Natural killer cell (primary cell): ENCODE measurements around the gene KDM2B. TPM values are rescaled to one million over a fixed set of nuclear protein-coding genes. Genes with fewer than 3 reads are reported as not detected.

ENCODE experiments used
- ATAC-seq, 3 donors: fragments of 150-1000 bp in 2 of 3; fragments of 200-7000 bp in 1 of 3; cut with Tn5 transposase; 1 replicate in 1 of 3; 2 replicates in 2 of 3; pipeline ENCODE4 v1.10.0; 2021; ENCODE audit warnings: mild to moderate bottlenecking in 2 of 3, moderate library complexity in 2 of 3
- DNase-seq, 2 donors: peaks; one replicate each; pipeline versions ENCODE4 v3.0.0 to v3.0.0-alpha.2; 2013 to 2021; ENCODE audit warnings: mixed read lengths in 1 of 2
- H3K27ac ChIP-seq: one replicate; pipeline ENCODE4 v1.5.1; 2013; ENCODE audit warnings: mild to moderate bottlenecking, low read length
- H3K27me3 ChIP-seq: one replicate; pipeline ENCODE4 v1.6.1; 2013; ENCODE audit warnings: low read length; ENCODE audit not compliant: control insufficient read depth, insufficient read depth
- H3K36me3 ChIP-seq: one replicate; pipeline ENCODE4 v1.6.1; 2013; ENCODE audit warnings: low read length; ENCODE audit not compliant: control insufficient read depth, insufficient read depth
- H3K4me1 ChIP-seq: one replicate; pipeline ENCODE4 v1.6.1; 2013; ENCODE audit warnings: low read length; ENCODE audit not compliant: control insufficient read depth, insufficient read depth
- H3K4me3 ChIP-seq: one replicate; pipeline ENCODE4 v1.5.1; 2013; ENCODE audit warnings: low read length
- H3K9me3 ChIP-seq: one replicate; pipeline ENCODE4 v1.6.1; 2013; ENCODE audit warnings: low read length; ENCODE audit not compliant: control insufficient read depth, insufficient read depth
- H3K27ac Mint-ChIP-seq, 2 donors: one replicate each; pipeline ENCODE4 v1.8.0; 2022; ENCODE audit warnings: mild to moderate bottlenecking in 2 of 2, mixed read lengths in 2 of 2, moderate library complexity in 1 of 2
- H3K27me3 Mint-ChIP-seq, 2 donors: one replicate each; pipeline ENCODE4 v1.8.0; 2022; ENCODE audit warnings: low read depth in 2 of 2, mixed read lengths in 2 of 2
- H3K36me3 Mint-ChIP-seq: one replicate; pipeline ENCODE4 v1.8.0; 2022; ENCODE audit warnings: mixed read lengths
- H3K4me1 Mint-ChIP-seq, 2 donors: one replicate each; pipeline ENCODE4 v1.8.0; 2022; ENCODE audit warnings: mixed read lengths in 2 of 2
- H3K4me3 Mint-ChIP-seq: one replicate; pipeline ENCODE4 v1.8.0; 2022; ENCODE audit warnings: mild to moderate bottlenecking, moderate library complexity, mixed read lengths
- H3K9me3 Mint-ChIP-seq, 2 donors: one replicate each; pipeline ENCODE4 v1.8.0; 2022; ENCODE audit warnings: mixed read lengths in 2 of 2
- WGBS: methylation state at CpG from one replicate; pipeline ENCODE4 v1.1.7; 2013; ENCODE audit warnings: missing lambda C conversion rate; ENCODE audit not compliant: insufficient coverage; 5-methylcytosine and 5-hydroxymethylcytosine counted together
- intact Hi-C: fragments of 100-400 bp; cut with micrococcal nuclease; formaldehyde crosslinking; loops from one replicate; pipeline ENCODE4 v1.14.2; 2022
- total RNA-seq, 4 donors: library from RNA; stranded (reverse); fragments of 120-200 nt in 1 of 4; gene quantifications; one replicate each; pipeline versions ENCODE4 v1.2.3 to v1.2.4, GENCODE V29; 2013 to 2022
- TF ChIP-seq, protein P1 (sequence below): fragments of 200-600 bp; IDR thresholded peaks from one replicate; pipeline ENCODE4 v1.8.0; 2022; ENCODE audit warnings: antibody characterized with exemption

KDM2B gene
- total RNA-seq, 3 donors from 2014 or later (not counting 1 experiment from before 2014, with no cell fraction given): 97.3 to 106 (median 98.1) TPM

DNA sequence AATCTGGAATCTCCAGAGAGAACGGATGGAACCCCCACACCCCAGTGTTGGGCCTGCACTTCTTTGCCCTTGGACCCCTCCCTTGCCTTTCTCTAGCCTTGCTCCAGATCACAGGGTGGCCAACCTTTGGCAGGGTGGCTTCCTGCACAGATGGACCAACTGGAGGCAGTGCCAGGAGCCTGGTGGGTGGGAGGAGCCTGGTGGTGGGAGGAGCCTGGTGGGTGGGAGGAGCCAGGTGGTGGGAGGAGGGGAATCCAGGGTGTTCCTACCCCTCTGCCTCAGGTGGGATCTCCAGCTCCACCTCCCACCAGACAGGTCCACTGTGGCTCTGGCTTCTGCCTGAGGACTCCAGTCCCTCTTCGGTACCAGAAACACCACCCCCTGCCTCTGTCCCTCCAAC, 30.5 kb upstream of the KDM2B start:
- no peak overlapping the region for H3K27ac ChIP-seq

DNA sequence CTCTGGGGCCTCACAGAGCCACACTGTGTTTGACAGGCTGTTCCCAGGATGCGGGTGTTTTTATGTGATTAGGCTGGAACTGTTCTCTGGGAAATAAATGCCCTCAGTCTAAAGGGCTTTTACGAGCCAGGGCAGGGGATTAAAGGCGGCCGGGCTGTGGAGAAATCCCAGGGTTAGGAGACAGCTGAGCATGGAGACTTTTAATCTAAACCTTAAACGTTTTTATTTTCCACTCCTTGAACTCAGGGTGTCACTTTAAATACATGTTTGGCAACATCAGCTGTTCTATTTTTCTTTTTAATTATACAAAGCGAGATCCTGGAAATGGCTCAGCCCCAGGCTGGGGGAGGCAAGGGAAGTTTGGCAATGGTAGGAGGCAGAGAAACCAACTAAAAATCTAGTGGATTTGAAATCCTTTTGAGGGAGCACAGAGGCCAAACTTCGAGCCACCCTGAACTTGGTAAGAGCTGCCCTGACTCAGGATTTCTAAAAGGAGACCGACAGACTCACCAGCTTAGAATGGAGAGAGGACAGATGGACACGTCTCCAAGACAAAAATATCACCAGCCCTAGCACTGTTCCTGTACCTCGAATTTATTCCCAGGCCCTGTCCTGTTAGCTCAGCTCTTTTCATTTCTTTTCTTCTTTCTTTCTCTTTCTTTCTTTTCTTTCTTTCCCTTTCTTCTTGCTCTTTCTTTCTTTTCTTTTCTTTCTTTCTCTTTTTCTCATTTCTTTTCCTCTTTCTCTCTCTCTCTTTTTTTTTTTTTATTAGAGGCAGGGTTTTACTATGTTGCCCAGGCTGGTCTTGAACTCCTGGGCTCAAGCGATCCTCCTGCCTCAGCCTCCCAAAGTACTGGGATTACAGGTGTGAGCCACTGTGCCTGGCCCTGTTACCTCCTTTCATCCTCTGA, 29.7 kb upstream of the KDM2B start:
- whole genome bisulfite sequencing: 92% methylated on average over 10 of the region's 11 CpGs
- intact Hi-C loops: no loop called here
- Histone ChIP-seq H3K9me3 (no peaks in the 10 kb centered on the region), H3K27ac (no peak overlapping the region), H3K4me1 (peaks cover 14% of the 10 kb centered on the region), H3K4me3 (no peak overlapping the region), H3K27me3 (no peaks in the 10 kb centered on the region), H3K36me3 (no peaks in the 10 kb centered on the region)
- peaks cover 15 to 22% of the 10 kb centered on the region in 2 donors for H3K4me1 Mint-ChIP-seq
- H3K27ac Mint-ChIP-seq: peak overlapping the region in 1 of 2 donors; percentile 14
- H3K36me3 Mint-ChIP-seq: no peaks in the 10 kb centered on the region
- no peaks in the 10 kb centered on the region for H3K9me3 Mint-ChIP-seq
- no peak overlapping the region for H3K4me3 Mint-ChIP-seq
- no peaks in the 10 kb centered on the region for H3K27me3 Mint-ChIP-seq
- ATAC-seq: no peak
- TF ChIP-seq, protein P1, sequence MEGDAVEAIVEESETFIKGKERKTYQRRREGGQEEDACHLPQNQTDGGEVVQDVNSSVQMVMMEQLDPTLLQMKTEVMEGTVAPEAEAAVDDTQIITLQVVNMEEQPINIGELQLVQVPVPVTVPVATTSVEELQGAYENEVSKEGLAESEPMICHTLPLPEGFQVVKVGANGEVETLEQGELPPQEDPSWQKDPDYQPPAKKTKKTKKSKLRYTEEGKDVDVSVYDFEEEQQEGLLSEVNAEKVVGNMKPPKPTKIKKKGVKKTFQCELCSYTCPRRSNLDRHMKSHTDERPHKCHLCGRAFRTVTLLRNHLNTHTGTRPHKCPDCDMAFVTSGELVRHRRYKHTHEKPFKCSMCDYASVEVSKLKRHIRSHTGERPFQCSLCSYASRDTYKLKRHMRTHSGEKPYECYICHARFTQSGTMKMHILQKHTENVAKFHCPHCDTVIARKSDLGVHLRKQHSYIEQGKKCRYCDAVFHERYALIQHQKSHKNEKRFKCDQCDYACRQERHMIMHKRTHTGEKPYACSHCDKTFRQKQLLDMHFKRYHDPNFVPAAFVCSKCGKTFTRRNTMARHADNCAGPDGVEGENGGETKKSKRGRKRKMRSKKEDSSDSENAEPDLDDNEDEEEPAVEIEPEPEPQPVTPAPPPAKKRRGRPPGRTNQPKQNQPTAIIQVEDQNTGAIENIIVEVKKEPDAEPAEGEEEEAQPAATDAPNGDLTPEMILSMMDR: no peak
- no peak for DNase-seq

More for the DNA sequence above, 30.5 kb upstream of the KDM2B start:
- H3K9me3 ChIP-seq: no peaks in the 10 kb centered on the region
- H3K4me3 ChIP-seq: no peak overlapping the region
- 94% methylated on average over 2 of the region's 2 CpGs for WGBS
- Mint-ChIP-seq H3K4me1 (peaks cover 15 to 24% of the 10 kb centered on the region in 2 donors), H3K4me3 (no peak overlapping the region), H3K27me3 (no peaks in the 10 kb centered on the region), H3K9me3 (no peaks in the 10 kb centered on the region), H3K36me3 (no peaks in the 10 kb centered on the region), H3K27ac (peak overlapping the region in 1 of 2 donors; percentile 58)
- ATAC-seq (no peak), DNase-seq (peak in 1 of 2 donors; percentile 42)
- peaks cover 20% of the 10 kb centered on the region for H3K4me1 ChIP-seq
- H3K27me3 ChIP-seq: no peaks in the 10 kb centered on the region
- intact Hi-C loops: no loop called here
- TF ChIP-seq, protein P1: no peak
- no peaks in the 10 kb centered on the region for H3K36me3 ChIP-seq

DNA sequence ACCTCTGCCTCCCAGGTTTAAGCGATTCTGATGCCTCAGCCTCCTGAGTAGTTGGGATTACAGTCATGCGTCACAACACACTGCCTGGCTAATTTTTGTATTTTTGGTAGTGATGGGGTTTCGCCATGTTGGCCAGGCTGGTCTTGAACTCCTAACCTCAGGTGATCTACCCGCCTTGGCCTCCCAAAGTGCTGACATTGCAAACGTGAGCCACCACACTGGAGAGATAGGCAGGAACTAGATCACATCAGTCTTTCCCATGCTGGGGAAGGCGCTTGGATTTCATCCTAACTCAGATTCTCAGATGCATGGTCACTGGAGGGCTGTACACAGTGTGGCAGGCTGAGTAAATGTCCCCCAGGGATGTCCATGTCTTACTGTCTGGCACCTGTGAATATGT, 27.5 kb upstream of the KDM2B start:
- H3K27ac Mint-ChIP-seq: peak overlapping the region in 1 of 2 donors; percentile 73

More for the DNA sequence above, 27.5 kb upstream of the KDM2B start:
- H3K27ac ChIP-seq: no peak overlapping the region
- WGBS: 92% methylated on average over 6 of the region's 6 CpGs
- intact Hi-C loops: no loop called here
- ATAC-seq (no peak), DNase-seq (no peak)
- H3K36me3 ChIP-seq: no peaks in the 10 kb centered on the region
- H3K4me3 ChIP-seq: no peak overlapping the region
- Mint-ChIP-seq H3K27me3 (no peaks in the 10 kb centered on the region), H3K36me3 (no peaks in the 10 kb centered on the region), H3K4me1 (peaks cover 5 to 10% of the 10 kb centered on the region in 2 donors), H3K9me3 (no peaks in the 10 kb centered on the region), H3K4me3 (no peak overlapping the region)
- TF ChIP-seq, protein P1: no peak
- H3K4me1 ChIP-seq: no peaks in the 10 kb centered on the region
- no peaks in the 10 kb centered on the region for H3K27me3 ChIP-seq
- no peaks in the 10 kb centered on the region for H3K9me3 ChIP-seq
